ENCODE measurements around the gene REEP2.

The REEP2 gene

DNA sequence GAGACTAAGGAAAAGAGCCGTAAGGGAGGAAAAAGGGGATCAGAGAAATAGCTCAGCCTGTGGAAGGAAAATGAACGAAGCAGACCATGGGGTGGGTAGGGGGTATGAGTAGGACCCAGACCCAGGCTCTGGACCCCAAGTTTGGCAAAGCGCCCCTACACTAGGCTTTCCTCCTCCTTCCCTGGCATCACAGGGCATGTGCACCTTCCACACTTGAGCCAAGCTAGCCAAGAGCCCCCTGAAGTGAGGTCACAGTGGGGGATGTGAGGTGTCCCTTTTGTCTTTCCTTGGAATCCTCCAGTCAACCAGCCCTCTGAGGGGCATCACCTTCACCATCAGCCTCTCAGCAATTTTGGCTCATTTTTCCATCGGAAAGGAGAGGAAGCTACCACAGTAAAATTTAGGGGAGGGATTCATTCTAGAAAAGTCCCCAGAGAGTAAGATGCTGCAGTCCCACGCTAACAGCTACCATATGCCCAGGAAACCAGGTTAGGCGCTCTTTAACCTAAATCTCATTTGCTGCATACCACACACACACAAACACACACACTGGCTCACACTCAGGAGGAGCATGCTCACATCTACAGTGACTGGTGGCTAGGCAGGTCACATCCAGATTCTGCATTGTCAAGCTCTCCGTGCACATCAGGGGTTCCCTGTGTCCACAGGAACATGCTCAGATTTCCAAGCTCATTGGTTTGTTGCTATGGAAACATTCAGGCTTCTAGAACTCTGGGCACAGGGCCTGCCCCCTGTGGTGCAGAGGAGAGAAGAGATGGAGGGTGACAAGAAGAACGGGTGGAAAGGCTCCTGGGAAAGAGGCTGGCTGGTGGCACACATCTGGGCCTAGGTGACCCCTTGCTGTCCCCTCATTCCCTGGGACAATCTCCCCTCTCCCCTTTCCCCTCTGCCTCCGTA is 9.9 kb downstream of the REEP2 start:
- no peak for DNase-seq

DNA sequence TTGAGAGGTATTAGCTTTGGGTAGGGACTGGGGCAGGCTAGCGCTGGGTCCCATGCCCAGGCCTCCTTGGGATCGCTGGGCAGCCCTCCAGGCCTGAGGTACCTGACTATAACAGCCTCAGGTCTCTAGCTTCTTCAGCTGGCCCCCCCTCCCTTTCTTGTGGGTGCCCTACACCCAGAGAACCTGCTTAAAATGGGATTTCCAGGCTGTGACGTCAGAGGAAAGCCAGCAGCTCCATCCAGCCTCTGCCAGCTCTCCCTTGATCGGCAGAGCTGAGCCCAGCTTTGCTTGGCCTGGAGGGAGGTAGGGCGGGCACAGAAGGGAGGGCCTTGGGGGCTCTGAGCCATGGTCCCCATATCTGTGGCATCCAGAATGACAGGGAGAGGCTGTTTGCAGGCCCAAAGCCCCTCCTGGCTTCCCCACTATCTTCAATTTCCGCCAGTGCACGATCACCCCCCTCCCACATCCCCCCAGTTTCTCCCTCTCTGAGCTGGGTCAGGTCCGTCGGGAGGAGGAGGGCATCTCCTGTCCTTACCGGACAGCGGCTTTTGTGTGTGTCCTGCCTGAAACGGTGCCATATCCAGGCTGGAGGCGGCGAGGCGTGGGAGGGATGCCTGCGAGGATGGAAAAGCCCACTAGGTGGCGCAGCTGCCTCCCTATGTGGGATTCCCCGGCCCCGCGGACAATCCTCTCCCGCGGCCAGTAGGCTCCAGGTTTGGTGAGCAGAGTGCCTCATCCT is 10.8 kb downstream of the REEP2 start:
- peak; percentile 55 to 75 (median 66) for DNase-seq

DNA sequence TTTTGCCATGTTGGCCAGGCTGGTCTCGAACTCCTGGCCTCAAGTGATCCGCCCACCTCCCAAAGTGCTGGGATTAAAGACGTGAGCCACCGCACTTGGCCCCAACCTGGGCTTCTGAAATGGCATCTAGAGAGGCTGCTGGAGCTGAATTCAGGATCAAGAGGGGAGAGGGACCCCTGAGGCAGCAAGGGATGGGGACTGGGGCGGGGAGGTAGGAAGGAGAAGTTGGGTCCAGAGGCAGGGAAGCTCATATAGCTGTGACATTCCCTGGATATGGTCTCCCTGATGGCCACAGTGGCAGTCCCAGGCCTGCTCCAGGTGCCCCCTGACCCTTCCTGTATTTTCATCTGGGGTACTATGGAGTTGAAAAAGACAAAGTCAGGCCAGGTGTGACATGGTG is 12.1 kb downstream of the REEP2 start:
- DNase-seq = no peak

DNA sequence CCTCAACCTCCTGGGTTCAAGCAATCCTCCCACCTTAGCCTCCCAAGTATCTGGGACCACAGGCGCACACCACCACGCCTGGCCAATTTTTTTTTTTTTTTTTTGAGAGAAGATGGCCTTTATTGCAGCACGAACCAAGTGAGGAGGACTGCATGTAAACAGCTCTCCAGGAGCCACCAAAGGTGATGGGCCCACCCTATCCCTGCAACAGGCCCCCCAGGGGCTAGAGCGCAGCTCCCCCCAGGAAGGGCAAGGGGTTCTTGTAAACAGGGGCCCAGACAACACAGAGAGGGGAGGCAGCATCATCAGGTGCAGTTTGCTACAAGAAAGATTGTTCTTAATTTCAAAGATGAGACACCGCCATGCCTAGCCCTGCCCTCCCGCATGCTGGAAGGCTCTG is 13.9 kb downstream of the REEP2 start:
- DNase-seq = no peak

DNA sequence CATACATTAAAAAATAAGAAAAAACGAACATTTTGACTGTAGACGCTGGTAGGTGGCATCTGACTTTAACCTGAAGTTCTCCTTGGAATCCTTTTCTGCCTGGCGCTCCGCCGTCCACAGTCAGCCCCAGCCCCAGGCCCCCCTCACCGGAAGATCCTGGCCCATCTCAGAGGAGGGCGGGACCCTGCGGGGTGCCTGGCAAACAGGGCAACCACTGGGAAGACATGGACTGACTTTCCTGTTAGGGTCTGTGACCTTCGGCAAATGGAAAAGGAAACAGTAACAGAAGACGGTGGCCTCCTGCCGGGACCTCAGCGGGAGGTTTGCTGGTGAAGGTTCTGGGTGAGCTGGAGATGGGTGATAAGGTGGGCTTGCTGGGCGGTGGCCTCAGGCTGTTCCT is 14.7 kb downstream of the REEP2 start:
- no peak for DNase-seq

DNA sequence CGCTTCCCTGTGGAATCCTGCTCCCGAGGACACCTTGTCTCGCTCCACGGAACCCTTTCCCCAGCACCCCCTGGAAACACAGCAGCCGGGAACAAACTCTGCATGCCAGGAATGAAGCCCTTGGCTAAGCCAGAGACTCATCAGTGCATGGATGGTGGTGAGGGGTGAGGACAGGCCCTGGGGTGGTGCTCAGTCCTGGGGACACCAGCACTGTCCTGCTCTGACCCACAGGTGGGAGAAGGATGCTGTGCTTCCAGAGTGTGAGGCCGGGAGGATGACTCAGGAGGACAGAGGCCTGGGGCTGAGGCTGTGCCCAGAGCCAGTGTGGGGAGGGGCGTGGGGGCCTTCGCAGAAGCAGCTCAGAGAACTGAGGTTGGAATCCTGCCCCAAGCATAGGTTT is 15.3 kb downstream of the REEP2 start:
- DNase-seq = no peak

DNA sequence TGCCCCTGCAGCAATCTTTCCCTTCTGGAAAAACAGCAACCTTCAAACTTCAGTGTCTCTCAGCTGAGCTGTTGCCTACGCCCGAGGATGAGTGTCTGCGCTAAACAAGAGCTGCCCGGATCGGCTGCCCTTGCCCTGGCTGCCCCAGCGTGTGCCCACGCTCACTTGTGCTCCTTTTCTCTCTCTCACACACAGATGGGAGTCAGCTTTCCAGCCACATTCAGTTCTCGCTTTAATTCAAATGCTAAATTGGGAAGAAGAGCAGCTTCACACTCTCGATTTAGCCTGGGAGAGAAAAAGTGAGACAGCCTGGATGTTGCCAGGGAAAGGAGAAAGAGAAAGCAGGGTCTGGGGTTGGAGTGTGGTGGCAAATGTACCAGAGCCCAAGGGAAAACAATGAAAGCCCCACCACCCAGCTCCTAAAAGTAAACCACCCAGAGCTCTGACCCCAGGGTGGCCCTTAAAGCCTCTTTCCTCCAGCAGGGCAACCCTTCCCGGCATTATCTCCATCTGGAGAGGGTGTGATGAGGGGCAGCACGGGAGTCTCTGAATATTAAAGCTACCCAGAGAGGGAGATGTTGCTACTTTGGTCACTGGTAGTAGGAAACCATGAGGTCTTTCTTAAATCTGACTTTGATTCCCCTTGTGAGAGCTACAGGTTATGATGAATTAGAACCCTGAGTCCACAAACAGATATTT is 16.5 kb downstream of the REEP2 start:
- DNase-seq = no peak

DNA sequence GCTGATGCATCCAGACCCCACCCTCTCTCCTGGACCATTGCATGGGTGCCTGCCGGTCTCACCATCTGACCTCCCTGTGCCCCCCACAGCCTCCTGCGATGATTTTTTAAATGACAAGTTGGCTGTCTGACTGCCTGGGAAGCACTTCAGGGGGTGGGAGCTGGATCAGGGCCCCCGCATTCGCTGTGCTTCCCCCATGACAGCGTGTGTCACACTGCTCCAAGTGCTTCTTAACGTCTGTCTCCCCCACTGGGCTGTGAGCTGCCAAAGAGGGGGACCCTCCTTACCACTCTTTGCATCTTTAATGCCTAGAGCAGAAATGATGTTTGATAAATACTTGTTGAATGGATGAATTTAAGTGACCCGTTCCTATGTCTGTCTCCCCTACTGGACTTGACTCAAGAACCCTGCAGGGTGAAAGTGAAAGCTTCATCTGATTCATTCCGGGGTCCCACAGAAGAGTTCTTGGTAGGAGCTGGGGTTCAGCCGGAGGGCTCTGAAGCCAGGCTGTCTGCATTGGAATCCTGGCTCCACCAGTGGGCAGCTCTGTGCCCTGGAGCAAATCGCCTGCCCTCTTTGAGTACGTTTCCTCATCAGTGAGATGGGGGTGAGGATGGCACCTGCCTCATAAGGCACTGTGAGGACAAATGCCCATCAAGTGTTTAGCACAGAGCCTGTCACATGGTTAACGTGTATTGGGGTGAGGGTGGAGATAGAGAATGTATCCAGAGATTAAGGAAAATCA is 18.8 kb downstream of the REEP2 start:
- DNase-seq = no peak

DNA sequence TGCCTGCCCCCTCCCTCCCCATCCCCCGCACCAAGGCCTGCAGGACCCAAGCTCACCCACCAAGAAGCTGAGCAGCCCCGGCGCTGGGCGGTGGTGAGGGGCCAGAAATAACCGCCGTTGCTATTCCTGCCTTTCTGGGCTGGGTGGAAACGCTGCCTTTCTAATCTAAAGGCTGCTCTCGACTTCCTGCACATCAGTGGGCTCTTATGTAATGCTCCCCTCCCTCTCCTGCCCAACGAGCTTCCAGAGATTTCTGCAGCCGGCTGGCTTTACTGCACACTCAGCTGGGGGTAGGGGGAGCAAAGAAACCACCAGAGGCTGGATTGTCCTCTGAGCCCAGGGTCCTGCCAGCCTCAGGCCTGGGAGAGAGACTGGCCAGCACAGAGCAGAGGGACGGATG is 19.5 kb downstream of the REEP2 start:
- no peak for DNase-seq

DNA sequence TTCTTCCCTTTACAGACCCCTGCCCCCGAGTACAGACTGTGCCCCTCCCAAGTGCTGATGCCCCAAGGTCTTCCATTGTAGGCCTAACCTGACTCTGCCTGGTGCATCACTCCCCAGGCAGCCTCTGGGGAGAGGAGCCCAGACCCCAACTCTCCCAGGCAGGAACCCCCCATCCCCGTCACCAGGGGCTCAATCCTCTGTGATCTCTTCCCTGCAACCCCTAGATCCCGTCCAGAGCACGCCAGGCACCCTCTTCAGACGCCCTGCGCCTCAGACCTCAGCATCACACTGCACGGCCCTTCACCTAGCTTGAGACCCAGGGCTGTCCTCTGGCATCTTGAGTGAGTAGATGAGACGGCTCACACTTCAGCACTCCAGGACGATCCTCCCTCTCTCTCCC is 20.0 kb downstream of the REEP2 start:
- DNase-seq = no peak

DNA sequence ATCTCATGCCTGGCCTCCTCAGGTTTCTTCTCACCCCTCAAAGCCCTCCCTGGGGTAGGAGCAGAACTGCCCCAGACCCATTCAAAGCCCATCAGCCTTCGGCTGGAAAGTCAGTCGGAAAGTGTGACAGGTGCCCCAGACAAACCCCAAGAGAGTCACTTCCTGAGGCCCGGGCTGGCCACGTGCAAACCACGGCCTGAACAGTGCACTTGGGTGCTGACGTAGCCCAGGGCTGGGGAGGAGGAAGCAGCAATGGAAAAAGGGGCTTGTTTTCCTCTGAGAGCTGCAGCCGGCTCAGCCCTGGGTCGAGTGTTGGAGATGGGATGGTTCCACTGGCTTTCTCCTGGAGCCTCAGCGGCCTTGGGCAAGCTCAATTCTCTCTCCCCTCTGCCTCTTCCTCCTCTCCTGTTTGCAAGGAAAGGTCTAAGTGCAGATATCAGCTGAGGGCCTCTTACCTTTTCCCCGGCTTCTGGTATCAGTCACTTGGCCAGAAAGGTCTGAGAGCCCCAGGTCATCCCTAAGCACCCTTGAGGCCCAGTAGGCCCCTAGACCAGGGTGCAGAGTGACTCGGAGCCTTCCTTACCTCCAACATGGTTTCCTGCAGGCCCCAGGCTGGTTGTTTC is 20.6 kb downstream of the REEP2 start:
- peak; percentile 63 to 84 (median 76) for DNase-seq

DNA sequence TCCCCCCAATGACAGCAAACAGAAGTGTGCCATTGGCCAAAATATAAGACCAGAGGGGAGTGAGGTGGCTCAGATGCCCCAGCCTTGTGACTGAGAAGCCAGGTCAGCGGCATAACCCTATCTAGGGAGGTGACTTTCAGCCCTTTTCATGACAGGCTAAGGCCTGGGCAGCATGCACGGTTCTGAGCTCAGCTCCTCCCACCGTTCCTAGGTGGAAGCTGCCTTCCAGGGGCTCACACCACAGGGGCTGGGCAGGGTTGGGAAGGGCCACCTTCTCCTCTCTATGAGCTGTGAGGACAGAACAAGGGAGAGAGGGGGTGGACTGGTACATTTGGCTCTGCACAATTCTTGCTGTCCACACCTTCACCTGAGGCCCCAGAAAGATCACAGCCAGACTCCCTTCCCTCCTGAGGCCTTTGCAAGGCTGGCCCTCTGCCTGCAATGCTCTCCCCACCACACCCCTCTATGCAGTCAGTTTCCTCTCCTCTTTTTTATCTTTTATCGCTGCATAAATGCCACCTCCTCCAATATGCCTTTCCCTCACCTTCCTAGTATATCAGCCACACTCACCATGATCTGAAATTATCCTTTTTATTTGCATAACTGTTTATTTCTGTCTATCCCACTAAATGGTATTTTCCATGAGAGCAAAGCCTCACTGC is 21.3 kb downstream of the REEP2 start:
- no peak for DNase-seq

DNA sequence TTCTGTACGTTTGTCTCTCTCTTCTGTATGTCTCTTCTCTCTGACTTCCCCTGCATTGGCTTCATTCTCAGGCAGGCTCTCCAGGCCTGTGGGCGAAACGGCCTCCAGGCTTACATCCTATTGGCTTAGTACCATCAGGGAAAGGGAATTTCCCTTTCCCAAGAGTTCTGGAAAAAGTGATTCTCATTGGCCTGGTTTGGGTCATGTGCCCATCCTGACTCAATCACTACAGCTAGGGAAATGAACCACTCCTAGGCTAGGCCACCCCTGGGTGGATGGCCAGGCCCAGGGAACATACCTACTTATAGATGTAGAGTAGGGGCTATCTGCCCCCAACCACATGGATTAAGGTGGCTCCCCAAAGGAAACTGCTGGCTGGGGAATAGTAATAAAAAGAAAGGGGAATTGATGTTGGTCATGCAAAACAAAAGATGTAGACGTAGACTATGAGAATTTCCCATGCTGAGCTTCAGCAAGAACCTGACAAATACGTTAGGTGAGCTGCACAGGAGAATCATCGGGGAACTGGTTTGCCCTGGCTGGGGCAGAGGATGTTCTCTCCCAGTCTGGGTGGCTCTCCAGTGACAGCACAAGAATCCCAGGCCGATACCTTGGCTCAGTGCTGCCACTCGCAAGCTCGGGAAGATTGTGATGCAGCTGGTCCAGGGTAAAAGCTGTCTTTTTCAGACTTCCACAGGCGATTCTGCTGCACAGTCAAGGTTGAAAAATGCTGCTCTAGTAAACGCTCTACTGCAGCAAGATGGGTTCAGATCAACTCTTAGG is 22.7 kb downstream of the REEP2 start:
- DNase-seq = no peak

DNA sequence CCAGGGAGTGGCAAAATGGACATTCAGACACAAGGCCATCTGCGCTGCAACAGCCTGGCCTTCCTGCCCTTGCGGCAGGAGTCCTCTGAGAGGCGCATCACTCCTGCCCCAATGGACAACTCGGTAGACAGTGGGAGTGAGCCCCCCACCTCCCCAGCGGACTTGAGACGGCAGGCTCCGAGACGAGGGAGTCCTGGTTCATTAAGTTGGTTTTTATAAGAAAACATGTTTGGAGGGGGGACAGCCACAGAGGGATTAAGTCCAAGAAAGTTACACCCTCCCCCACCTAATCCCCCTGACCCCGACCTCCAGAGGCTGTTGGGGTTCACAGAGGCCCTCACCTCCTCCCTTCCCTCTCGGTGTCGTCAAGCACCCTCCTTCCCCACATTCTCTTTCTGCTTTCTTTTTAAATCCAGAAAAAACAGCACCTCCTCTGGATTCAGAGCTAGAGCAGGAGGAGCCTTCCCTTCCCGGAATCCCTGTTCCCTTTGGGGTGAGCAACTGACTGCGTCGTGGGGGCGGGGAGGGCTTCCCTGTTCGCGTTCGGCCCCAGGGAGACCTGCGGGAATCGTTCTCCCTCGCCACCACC is 24.7 kb downstream of the REEP2 start:
- no peak for DNase-seq

DNA sequence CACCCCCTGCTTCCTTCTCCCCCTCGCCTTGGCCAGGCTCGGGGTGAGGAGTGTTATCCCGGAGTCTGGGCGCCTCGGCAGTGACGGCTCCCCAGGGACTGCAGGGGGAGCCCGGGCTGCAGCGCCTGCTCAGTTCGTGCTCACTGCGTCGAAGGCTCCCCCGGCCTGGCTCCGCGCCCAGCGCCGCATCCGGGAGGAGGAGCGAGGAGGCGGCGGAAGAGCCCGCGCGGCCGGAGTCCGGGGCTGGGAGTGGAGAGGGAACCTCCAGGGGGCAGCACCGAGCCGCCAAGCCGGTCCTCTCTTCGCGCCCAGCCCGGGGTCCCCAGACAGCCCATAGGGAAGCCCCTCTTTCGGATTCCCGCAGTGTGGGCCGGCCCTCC is 25.1 kb downstream of the REEP2 start:
- peak; percentile 86 to 95 (median 90) for DNase-seq

DNA sequence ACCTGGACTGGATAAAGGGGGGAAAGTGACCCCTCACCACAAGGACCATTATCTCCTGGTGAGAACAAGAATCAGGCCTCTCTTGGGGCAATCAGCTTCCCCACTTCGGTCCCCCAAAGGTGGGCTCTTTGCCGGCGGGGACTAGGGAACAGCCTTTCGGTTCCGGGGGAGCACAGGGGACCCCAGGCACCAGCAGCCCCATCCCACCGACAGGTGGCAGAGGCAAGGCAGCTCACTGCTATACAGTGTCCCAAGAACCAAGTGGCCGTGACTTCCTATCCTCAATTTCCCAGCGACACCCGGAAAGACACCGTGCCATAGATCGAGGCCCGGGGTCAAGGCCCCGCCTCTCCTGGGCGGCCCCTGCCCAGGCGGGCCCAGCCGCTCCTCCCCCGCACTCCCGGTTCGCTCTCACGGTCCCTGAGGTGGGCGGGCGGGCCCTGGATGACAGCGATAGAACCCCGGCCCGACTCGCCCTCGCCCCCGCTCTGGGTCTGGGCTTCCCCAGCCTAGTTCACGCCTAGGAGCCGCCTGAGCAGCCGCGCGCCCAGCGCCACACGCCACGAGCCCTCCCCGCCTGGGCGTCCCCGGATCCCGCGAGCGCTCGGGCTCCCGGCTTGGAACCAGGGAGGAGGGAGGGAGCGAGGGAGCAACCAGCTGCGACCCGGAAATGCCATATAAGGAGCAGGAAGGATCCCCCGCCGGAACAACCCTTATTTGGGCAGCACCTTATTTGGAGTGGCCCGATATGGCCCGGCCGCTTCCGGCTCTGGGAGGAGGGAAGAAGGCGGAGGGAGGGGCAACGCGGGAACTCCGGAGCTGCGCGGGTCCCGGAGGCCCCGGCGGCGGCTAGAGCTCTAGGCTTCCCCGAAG is 25.8 kb downstream of the REEP2 start:
- peak; percentile 90 to 98 (median 95) for DNase-seq

DNA sequence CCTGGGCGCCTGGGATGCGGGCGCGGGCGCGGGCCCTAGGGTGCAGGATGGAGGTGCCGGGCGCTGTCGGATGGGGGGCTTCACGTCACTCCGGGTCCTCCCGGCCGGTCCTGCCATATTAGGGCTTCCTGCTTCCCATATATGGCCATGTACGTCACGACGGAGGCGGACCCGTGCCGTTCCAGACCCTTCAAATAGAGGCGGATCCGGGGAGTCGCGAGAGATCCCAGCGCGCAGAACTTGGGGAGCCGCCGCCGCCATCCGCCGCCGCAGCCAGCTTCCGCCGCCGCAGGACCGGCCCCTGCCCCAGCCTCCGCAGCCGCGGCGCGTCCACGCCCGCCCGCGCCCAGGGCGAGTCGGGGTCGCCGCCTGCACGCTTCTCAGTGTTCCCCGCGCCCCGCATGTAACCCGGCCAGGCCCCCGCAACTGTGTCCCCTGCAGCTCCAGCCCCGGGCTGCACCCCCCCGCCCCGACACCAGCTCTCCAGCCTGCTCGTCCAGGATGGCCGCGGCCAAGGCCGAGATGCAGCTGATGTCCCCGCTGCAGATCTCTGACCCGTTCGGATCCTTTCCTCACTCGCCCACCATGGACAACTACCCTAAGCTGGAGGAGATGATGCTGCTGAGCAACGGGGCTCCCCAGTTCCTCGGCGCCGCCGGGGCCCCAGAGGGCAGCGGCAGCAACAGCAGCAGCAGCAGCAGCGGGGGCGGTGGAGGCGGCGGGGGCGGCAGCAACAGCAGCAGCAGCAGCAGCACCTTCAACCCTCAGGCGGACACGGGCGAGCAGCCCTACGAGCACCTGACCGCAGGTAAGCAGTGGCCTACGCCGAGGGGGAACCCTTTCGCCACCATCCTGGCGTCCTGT is 26.6 kb downstream of the REEP2 start, which contains the start of gene EGR1:
EGR1 (plus strand) TSS at position 219 of the 864 bp plus-strand sequence; CDS start at position 502, 283 bp downstream.
- peak; percentile 85 to 96 (median 92) for DNase-seq

All from T-helper 1 cell (primary cell).